Kidney (tissue), 14 donors: ENCODE results near the gene DRC3. TPM values are rescaled to one million over a fixed set of nuclear protein-coding genes. Genes with fewer than 3 reads are reported as not detected.

Experiments
- DNase-seq, 5 donors: peaks; one replicate each; pipeline ENCODE4 v3.0.0-alpha.2; 2013 to 2020
- FAIRE-seq: peaks from 2 replicates; lab custom pipeline; 2012; peaks lifted over from hg19 to GRCh38; lab: Jason Lieb, UNC
- H3K27ac ChIP-seq, 2 donors: one replicate each; pipeline ENCODE4 v1.7.0; 2013; ENCODE audit warnings: low read depth in 2 of 2, low read length in 2 of 2, inconsistent platforms in 1 of 2
- H3K27me3 ChIP-seq: one replicate; pipeline ENCODE4 v1.7.1; 2013; ENCODE audit warnings: low read length, inconsistent platforms; ENCODE audit not compliant: control insufficient read depth, insufficient read depth
- H3K36me3 ChIP-seq, 3 donors: one replicate each; pipeline versions ENCODE4 v1.7.0 to v1.7.1; 2013; ENCODE audit warnings: low read length in 3 of 3, control low read depth in 1 of 3, inconsistent platforms in 1 of 3; ENCODE audit not compliant: insufficient read depth in 3 of 3, control insufficient read depth in 2 of 3
- H3K4me1 ChIP-seq, 3 donors: one replicate each; pipeline versions ENCODE4 v1.7.0 to v1.7.1; 2013; ENCODE audit warnings: low read length in 3 of 3, inconsistent platforms in 1 of 3, low read depth in 1 of 3; ENCODE audit not compliant: control insufficient read depth in 2 of 3, insufficient read depth in 2 of 3
- H3K4me3 ChIP-seq, 3 donors: one replicate each; pipeline versions ENCODE4 v1.7.0 to v1.8.1; 2013; ENCODE audit warnings: low read length in 3 of 3, control low read depth in 1 of 3, inconsistent platforms in 1 of 3
- H3K9ac ChIP-seq, 3 donors: one replicate each; pipeline versions ENCODE4 v1.7.0 to v1.7.1; 2013; ENCODE audit warnings: low read length in 3 of 3, control low read depth in 1 of 3, inconsistent platforms in 1 of 3
- H3K9me3 ChIP-seq, 3 donors: one replicate each; pipeline versions ENCODE4 v1.7.0 to v1.7.1; 2013; ENCODE audit warnings: low read length in 3 of 3, control low read depth in 1 of 3, inconsistent platforms in 1 of 3; ENCODE audit not compliant: control insufficient read depth in 2 of 3, insufficient read depth in 1 of 3
- intact Hi-C: fragments of 100-400 bp; cut with DNase I; formaldehyde crosslinking; loops from one replicate; pipeline ENCODE4 v1.11.1; 2022
- polyA plus RNA-seq: library from polyadenylated mRNA; stranded (reverse); fragments of 350-450 nt; fragmentation: Illumina TruSeq; extraction: RNeasy Lipid Tissue Mini Kit (QIAGEN cat#74804); gene quantifications from one replicate; pipeline ENCODE4 v1.2.3, GENCODE V29; 2014; ENCODE audit warnings: low read depth, low replicate concordance; ENCODE audit not compliant: insufficient read depth
- total RNA-seq: library from RNA; stranded (reverse); fragmentation: NEBNext Ultra II Directional; extraction: Animal tissue kit (Norgen Biotek cat#: 25700); gene quantifications from one replicate; pipeline ENCODE4 v1.2.1, GENCODE V29; 2021
- TF ChIP-seq, protein P1 (sequence below): IDR thresholded peaks from 3 replicates; pipeline ENCODE4 v1.5.1; 2012; ENCODE audit warnings: mild to moderate bottlenecking, moderate library complexity, borderline replicate concordance; ENCODE audit not compliant: insufficient read depth; ENCODE audit errors: extremely low read depth
- donor health status: control.
- donor health status: control.
- donor health status: control.
- donor health status: control.
- donor health status: control.
- donor health status: DM: yes; HTN: yes; CAD: no.
- donor health status: Normal renal cell carcinoma (clear cell type).

Gene DRC3
- total and polyA plus RNA-seq, 2 donors from 2014 or later = 8.6 to 17.3 TPM

DNA sequence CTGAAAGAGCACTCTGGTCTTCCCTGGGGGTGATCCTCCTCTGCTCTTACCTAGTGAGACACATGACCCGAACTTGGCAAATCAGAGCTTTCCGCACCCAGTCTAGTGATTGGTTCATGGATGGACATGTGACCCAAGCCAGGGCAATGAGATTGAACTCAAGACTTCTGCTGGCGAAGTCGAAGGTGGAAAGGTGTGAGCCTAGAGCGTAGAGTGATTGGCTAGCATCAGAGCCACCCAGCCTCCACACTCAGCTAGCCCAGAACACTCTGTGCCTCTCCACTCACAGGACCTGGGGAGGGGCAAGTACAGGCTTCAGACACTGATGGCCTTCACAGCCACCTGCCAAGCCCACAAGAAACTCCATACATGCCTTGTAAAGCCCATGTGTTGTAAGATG, 48.7 kb downstream of the DRC3 start:
- intact Hi-C loops = no loop called here
- no peak for FAIRE-seq
- Histone ChIP-seq H3K27me3 (no peaks in the 10 kb centered on the region), H3K27ac (no peak overlapping the region), H3K9me3 (no peaks in the 10 kb centered on the region), H3K9ac (no peak overlapping the region), H3K4me3 (no peak overlapping the region), H3K4me1 (no peaks in the 10 kb centered on the region), H3K36me3 (peaks cover 0 to 17% (median 12%) of the 10 kb centered on the region in 3 donors)
- TF ChIP-seq, protein P1, sequence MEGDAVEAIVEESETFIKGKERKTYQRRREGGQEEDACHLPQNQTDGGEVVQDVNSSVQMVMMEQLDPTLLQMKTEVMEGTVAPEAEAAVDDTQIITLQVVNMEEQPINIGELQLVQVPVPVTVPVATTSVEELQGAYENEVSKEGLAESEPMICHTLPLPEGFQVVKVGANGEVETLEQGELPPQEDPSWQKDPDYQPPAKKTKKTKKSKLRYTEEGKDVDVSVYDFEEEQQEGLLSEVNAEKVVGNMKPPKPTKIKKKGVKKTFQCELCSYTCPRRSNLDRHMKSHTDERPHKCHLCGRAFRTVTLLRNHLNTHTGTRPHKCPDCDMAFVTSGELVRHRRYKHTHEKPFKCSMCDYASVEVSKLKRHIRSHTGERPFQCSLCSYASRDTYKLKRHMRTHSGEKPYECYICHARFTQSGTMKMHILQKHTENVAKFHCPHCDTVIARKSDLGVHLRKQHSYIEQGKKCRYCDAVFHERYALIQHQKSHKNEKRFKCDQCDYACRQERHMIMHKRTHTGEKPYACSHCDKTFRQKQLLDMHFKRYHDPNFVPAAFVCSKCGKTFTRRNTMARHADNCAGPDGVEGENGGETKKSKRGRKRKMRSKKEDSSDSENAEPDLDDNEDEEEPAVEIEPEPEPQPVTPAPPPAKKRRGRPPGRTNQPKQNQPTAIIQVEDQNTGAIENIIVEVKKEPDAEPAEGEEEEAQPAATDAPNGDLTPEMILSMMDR = no peak
- no peak for DNase-seq

DNA sequence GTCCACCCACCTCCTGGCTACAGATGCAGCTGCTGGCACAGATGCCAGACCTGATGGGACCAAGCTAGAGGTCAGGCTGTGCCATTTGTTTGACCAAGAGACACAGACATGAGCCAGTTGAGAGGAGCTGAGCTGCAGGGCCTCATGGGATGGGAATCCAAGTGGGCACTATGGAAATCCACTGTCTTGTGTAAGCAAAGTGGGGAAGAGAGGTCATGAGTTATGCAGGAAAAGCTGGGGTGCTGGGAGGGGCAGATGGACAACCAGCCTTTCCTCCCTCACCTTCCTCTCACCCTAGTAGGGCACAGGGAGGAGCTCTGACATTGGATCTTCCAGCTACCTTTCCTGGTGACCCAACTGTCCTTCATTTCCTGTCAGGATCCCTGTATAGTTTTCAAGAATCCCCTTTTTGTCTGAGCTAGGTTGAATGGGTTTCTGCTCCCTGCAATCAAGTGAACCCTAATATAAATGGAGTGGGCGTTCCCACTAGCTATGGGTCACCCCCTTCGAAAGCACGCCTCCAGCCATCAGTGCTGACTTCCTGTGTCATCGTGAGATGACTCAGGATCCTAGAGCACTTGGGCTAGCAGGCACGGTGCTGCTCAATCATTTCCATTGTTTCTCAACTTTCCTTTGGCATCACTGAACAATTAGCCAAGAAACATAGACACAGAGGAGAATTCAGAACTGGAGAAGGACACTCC, 52.7 kb downstream of the DRC3 start:
- Histone ChIP-seq H3K27ac (no peak overlapping the region), H3K27me3 (no peaks in the 10 kb centered on the region), H3K9ac (no peak overlapping the region), H3K4me3 (no peak overlapping the region), H3K36me3 (peaks cover 0 to 14% (median 13%) of the 10 kb centered on the region in 3 donors), H3K4me1 (no peaks in the 10 kb centered on the region), H3K9me3 (no peaks in the 10 kb centered on the region)
- TF ChIP-seq, protein P1 = no peak
- FAIRE-seq (no peak), DNase-seq (no peak)
- intact Hi-C loops = no loop called here

DNA sequence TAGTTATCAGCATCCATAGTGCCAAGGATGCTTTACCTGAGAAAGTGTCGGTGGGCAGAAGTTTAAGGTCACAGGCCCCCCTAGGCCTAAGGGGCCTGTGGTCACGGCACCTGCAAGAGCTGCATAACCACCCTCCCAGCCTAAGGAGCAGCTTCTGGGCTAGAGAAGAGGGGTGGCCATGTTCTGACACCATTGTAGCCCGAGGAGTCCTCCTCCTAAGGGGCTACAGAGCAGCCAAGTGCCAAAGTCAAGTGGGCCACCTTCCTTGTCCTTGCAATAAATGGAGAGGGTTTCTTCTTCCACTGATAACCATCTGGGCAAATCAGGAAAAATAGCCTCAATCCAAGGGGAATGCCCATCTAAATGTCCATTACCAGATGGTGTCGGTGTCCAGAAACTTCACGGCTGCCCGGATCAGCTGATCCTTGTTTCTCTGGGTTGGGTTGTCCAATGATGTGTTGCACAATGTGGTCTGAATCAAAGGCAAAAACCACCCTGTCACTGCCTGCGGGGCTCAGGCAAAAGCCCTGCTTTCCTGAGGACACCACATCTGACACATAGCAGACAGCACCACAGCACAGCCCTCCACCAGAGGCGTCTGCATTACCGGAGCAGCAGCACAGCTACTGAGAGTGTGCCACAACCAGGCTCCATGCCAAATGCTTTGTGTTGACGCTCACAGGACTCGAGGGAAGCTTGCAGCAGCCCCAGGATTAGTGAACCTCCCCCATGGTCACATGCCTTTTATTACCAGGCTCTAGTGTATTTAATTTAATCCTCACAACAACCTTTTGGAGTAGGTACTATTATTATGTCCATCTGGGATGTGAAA, 53.5 kb downstream of the DRC3 start:
- FAIRE-seq (no peak), DNase-seq (no peak)
- H3K36me3 ChIP-seq = peaks cover 0 to 11% (median 10%) of the 10 kb centered on the region in 3 donors
- intact Hi-C loops = no loop called here
- H3K9ac ChIP-seq = no peak overlapping the region
- H3K9me3 ChIP-seq = no peaks in the 10 kb centered on the region
- no peaks in the 10 kb centered on the region for H3K4me1 ChIP-seq
- H3K27me3 ChIP-seq = no peaks in the 10 kb centered on the region
- TF ChIP-seq, protein P1 = no peak
- H3K27ac ChIP-seq = no peak overlapping the region
- H3K4me3 ChIP-seq = no peak overlapping the region
